Mesangial cell (primary cell): Measurements from ENCODE around the gene SOCS2. TPM values are rescaled to one million over a fixed set of nuclear protein-coding genes. Genes with fewer than 3 reads are reported as not detected.

Experiments used
- total RNA-seq: library from RNA; depleted of rRNA; stranded (reverse); fragments of >200 nt; gene quantifications from 2 replicates; pipeline ENCODE4 v1.2.3, GENCODE V29; 2015

SOCS2 gene, protein sequence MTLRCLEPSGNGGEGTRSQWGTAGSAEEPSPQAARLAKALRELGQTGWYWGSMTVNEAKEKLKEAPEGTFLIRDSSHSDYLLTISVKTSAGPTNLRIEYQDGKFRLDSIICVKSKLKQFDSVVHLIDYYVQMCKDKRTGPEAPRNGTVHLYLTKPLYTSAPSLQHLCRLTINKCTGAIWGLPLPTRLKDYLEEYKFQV
- total RNA-seq = 7.5 and 25.7 TPM in 2 replicates

DNA sequence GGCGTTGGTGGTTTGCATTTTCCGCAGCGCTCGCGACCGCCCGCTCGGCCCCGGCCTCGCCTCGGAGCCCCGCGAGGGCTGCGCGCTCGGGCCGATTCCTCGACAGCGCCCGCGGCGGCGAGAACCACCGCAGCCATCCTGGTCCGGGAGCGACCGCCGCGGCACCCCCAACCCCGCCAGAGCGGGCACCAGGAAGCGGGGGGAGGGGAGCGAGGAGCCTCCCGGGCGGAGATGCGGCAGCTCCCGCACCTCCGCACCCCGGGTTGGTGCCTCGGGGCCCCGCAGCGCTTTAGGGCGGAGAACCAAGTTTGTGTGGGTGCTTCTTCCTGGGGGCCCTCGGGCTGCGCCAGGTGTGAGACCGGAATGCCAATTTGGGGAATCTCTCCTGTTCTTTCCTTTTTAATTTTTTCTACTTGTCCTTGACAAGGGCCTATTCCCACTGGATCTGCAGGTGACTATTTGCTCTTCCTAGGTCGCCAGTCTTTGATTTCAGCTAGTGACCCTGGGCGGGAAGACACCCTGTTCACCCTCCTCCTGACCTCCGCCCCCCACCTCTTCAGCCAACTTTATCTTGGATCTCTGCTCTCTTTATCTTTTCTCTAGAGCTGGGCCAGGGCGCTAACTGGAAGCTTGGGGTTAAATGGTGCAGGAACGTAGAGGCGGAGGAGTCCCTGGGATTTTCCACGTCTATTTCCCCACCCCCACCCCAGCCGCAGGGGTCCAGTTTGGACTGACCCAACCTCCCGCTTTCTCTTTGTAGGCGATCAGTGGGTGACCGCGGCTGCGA is at the start of gene SOCS2:
SOCS2 (plus strand) TSS at position 751 of the 787 bp plus-strand sequence. CDS start 223 bp downstream, outside the sequence.

Other genes starting within 250 kb of the SOCS2 start
- gene NUDT4, start 194.8 kb upstream of the SOCS2 start, total RNA-seq = 31.0 and 36.4 TPM in 2 replicates
- 52.7 and 117 TPM in 2 replicates for gene UBE2N, start 130.7 kb upstream of the SOCS2 start, total RNA-seq
- gene MRPL42, start 105.2 kb upstream of the SOCS2 start, total RNA-seq = 35.6 and 55.9 TPM in 2 replicates
- 15.6 and 16.4 TPM in 2 replicates for gene CRADD, start 104.7 kb downstream of the SOCS2 start, total RNA-seq